Astrocyte of the cerebellum (primary cell): Measurements from ENCODE around the gene PIP5K1A.
A peak's percentile ranks its signal among the peaks of the same experiment; 100 is the strongest.

Experiments
- DNase-seq: peaks from one replicate; pipeline ENCODE4 v3.0.0-alpha.2; 2011; ENCODE audit warnings: low read depth
- H3K4me3 ChIP-seq: 2 replicates; pipeline ENCODE4 v1.5.1; 2011; ENCODE audit warnings: mild to moderate bottlenecking, low read depth, low read length, moderate library complexity
- CTCF ChIP-seq: IDR thresholded peaks from 2 replicates; pipeline ENCODE4 v1.5.1; 2012; ENCODE audit warnings: low read length, low read depth, moderate library complexity, mild to moderate bottlenecking; ENCODE audit errors: missing control alignments
- in situ Hi-C: cut with HindIII; loops from 2 replicates; pipeline ENCODE4 v1.10.0; 2017; ENCODE audit warnings: low sequenced_read_pairs

Gene PIP5K1A

DNA sequence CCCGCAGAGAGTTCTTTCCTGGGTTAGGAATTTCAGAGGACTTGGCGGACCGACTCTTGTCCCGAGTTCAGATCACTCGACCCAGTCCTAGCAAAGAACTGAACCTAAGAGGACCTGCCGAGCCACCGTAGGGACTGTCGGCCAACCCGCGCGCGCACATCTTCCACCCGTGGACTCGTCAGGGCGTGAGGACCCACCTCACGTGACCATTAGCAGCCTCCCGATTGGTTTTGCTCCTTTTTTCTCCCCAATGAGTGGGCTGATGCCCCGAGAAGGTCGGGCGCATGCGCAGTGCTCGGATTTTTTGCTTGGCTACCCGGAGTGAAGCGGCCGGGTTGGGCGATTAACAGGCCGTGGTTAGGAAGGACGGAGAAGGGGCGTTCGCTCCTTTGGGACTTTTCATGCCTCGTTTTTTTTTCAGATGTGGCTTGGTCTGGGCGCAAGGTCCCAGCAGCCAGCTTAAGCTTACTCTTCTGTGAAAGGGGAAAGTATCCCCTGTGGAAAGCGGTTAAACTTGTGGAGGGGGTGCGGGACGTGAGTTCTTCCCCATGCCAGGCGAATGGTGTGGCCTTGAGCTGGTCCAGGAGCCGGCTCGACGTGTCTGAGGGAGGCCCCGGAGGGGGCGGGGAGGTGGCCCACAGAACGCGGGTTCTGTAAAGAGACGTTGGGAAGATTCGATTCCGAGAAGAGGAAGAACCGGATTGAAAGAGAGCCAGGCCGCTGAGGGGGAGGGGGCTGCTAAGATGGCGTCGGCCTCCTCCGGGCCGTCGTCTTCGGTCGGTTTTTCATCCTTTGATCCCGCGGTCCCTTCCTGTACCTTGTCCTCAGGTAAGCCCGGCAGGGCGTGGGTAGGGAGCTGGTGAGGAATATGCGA, at the start of gene PIP5K1A:
PIP5K1A (plus strand) TSS at position 299 of the 874 bp plus-strand sequence; CDS start at position 744, 445 bp downstream.
- in situ Hi-C loops, result no loop called here
- DNase-seq, result peak; percentile 95
- no peak for TF ChIP-seq CTCF
- peak within 1 kb of the TSS; percentile 100 for H3K4me3 ChIP-seq

DNA sequence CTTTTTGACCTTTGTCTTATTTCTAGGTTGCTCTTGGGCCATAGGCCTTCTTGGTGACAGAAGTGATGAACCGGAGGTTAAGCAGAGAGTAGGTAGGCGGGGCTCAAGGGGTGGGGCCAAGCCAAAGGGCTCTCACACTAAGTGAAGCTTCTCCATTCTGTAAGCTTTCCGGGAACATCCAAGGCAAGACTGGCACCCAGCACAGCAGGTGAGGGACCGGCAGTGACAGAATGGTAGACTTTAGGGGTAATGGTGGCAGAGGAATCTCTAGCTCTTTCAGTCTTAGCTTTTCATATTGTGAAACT, 41.9 kb upstream of the PIP5K1A start, which contains the start of gene TNFAIP8L2:
TNFAIP8L2 (plus strand) TSS at position 135 of the 305 bp plus-strand sequence. CDS start 2,049 bp downstream, outside the sequence.
- no peak for TF ChIP-seq CTCF
- no peak within 1 kb of the TSS for H3K4me3 ChIP-seq
- no peak for DNase-seq
- in situ Hi-C loops, result no loop called here

DNA sequence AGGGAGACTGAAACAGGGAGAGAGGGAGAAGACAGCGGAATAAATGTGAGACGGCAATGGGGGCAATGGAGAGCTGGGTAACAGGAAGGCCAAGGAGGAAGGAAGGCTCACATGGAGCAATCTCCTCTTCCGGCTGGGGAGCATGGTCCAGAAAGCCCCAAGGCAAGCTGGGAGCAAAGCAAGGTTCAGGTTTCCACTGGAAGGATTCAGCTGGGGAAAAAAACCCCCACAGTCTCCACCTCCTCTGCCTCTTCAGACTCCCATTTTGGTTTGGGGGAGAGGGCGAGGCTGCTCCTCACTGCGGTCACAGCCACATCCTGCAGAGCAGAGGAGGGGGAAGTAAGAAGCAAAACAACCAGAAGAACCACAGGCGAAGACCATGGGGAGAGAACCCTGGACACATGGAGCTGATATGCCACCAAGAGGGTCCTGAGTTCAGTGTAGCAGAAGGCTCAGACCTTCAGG, 41.3 kb upstream of the PIP5K1A start:
- no peak for TF ChIP-seq CTCF
- in situ Hi-C loops, result no loop called here
- DNase-seq, result no peak
- H3K4me3 ChIP-seq, result no peak overlapping the region

GRCh38 chr1:151158326-151158725, 40.0 kb upstream of the PIP5K1A start:
- TF ChIP-seq CTCF, result no peak
- H3K4me3 ChIP-seq, result no peak overlapping the region
- DNase-seq, result no peak
- in situ Hi-C loops, result no loop called here

- no peak for TF ChIP-seq CTCF
- no peak overlapping the region for H3K4me3 ChIP-seq
- in situ Hi-C loops, result no loop called here
- DNase-seq, result no peak
Observed at GRCh38 chr1:151158751-151159251, 39.6 kb upstream of the PIP5K1A start.

DNA sequence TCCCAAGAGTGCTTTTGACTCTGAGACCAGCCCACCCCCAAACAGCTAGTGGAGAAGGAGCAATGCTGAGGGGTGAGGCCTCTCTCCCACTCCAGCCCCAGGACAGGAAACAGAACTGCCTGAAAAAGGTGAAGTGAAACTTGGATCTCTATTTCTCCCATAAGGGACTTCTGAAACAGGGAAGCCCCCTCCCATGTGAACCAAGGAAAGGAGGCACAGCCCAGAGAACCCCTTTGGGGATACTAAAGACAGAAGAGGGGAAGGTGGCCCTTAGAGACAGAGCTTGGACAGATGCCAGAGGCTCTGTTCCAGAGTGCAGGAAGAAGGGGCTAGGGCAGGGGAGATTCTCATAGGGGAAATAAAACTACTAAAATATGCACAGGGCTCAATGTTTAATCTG, 39.0 kb upstream of the PIP5K1A start:
- TF ChIP-seq CTCF, result no peak
- in situ Hi-C loops, result no loop called here
- DNase-seq, result no peak
- H3K4me3 ChIP-seq, result no peak overlapping the region
